Activated CD4-positive, alpha-beta T cell treated with anti-CD3 and anti-CD28 coated beads for 24 hours (primary cell): Measurements from ENCODE around the gene ALOX5.
"Not testable (repeated sequence)": the region's sequence is repeated elsewhere in the genome, so short reads cannot be mapped to it uniquely, and the experiment has no call there.

Experiments used
- DNase-seq, 2 donors: peaks; one replicate each; pipeline ENCODE4 v3.0.0-alpha.2; 2020; ENCODE audit warnings: low read depth in 2 of 2

ALOX5 gene

GRCh38 chr10:45373576-45374349, at the start of gene ALOX5:
TSS of gene ALOX5 (plus strand) at chr10:45374216. CDS start at chr10:45374280, 64 bp downstream.
- DNase-seq, result no peak

DNA sequence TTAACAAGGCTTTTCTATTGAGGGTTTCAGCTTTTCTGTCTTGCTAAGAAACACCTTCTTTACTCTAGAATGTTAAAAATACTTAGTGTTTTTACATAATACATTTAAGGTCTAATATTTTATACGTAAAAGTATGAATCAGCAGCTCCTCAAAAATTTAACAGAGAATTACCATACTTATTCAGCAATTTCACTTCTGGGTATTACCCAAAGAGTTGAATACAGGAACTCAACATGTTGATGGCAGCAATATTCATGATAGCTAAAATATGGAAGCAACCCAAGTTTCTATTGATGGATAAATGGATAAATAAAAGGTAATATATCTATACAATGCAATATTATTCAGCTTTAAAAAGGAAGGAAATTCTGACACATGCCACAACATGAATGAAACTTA, 48.9 kb upstream of the ALOX5 start:
- no peak for DNase-seq

DNA sequence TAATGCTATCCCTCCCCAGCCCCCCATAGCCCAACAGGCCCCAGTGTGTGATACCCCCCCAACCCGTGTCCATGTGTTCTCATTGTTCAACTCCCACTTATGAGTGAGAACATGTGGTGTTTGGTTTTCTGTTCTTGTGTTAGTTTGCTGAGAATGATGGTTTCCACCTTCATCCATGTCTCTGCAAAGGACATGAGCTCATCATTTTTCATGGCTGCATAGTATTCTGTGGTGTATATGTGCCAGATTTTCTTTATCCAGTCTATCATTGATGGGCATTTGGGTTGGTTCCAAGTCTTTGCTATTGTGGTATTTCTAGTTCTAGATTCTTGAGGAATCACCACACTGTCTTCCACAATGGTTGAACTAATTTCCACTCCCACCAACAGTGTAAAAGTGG, 47.2 kb upstream of the ALOX5 start:
- DNase-seq, result not testable (repeated sequence)

DNA sequence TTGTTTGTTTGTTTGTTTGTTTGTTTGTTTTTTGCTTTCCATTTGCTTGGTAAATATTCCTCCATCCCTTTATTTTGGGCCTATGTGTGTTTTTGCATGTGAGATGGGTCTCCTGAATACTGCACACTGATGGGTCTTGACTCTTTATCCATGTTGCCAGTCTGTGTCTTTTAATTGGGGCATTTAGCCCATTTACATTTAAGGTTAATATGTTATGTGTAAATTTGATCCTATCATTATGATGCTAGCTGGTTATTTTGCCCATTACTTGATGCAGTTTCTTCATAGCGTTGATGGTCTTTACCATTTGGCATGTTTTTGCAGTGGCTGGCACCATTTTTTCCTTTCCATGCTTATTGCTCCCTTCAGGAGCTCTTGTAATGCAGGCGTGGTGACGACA, 42.2 kb upstream of the ALOX5 start:
- not testable (repeated sequence) for DNase-seq

- DNase-seq, result no peak
These were observed 34.1 kb upstream of the ALOX5 start for GRCh38 chr10:45339894-45340293.

GRCh38 chr10:45340420-45340819, 33.6 kb upstream of the ALOX5 start:
- DNase-seq, result not testable (repeated sequence)

DNA sequence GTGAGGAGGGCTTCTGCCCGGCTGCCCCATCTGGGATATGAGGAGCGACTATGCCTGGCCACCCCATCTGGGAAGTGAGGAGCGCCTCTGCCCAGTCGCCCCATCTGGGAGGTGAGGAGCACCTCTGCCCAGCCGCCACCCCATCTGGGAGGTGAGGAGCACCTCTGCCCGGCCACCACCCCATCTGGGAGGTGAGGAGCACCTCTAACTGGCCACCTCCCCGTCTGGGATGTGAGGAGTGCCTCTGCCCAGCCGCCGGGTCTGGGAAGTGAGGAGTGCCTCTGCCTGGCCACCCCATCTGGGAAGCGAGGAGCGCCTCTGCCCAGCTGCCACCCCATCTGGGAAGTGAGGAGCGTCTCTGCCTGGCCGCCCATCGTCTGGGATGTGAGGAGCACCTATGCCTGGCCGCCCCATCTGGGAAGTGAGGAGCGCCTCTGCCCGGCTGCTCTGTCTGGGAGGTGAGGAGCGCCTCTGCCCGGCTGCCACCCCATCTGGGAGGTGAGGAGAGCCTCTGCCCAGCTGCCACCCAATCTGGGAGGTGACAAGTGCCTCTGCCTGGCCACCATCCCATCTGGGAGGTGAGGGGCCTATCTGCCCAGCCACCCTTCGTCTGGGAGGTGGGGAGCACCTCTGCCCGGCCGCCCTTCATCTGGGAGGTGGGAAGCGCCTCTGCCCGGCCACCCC, 27.2 kb upstream of the ALOX5 start:
- not testable (repeated sequence) for DNase-seq

GRCh38 chr10:45347464-45347863, 26.6 kb upstream of the ALOX5 start:
- DNase-seq, result not testable (repeated sequence)

- not testable (repeated sequence) for DNase-seq
These were observed 25.7 kb upstream of the ALOX5 start for GRCh38 chr10:45348196-45348765.

DNA sequence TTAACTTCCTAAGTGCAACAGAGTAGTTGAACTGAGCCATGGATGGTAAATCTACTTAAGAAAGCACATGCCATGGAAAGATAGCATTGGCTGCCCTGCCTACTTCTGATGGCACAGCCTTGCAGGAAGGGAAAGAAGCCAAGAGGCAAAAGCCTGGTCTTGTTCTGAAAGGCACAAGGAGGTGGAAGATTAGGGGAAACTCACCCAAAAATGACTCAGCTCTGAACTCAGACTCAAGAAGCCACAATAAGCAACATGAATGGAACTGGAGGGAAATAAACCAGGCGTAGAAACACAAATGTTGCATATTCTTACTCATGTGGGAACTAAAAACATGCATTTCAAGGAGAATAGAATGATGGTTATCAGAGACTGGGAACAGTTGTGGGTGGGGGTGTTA, 20.8 kb upstream of the ALOX5 start:
- no peak for DNase-seq

GRCh38 chr10:45354261-45354660, 19.8 kb upstream of the ALOX5 start:
- no peak for DNase-seq

DNA sequence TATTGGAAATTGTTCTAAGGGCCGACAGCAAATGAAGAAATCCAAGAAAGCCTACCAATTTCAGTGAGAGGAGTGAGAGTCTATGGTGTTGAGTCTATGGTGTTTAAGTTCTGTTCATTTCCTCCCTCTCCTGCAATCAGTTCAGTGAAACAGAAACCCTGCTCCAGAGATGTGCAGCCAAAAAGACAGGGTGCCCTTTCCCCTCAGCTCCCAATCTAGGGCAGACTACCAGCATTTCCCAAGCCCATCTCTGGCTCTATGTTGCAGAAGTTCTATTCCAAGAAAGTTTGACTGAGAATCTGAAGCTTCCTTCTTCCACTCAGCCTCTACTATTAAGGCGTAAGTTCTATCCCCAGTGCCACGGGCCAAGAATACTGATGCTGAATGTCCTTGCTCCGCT, 18.5 kb upstream of the ALOX5 start:
- DNase-seq, result no peak

GRCh38 chr10:45358961-45359360, 15.1 kb upstream of the ALOX5 start:
- DNase-seq, result not testable (repeated sequence)

GRCh38 chr10:45361983-45362799, 11.8 kb upstream of the ALOX5 start:
- DNase-seq, result not testable (repeated sequence)

- DNase-seq, result not testable (repeated sequence)
These were observed 6.4 kb upstream of the ALOX5 start for GRCh38 chr10:45367643-45368042.

GRCh38 chr10:45368181-45368580, 5.8 kb upstream of the ALOX5 start:
- no peak for DNase-seq

- no peak for DNase-seq
These were observed 3.6 kb upstream of the ALOX5 start for GRCh38 chr10:45370202-45370955.

DNA sequence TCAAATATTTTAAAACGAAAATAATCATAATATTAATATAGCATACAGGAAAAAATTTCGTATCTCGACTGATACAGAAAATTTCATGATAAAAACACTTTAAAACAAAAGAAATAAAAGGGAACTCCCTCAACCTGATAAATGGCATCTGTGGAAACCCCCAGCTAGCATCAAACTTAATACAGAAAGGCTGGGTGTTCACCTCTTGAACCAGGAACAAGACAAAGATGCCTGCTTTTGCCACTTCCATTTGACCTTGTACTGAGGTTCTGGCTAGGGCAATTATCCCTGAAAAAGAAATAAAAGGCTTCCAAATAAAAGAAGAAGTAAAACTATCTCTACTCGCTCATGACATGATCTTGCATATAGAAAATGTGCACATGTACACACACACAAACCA, 2.5 kb upstream of the ALOX5 start:
- DNase-seq, result no peak

DNA sequence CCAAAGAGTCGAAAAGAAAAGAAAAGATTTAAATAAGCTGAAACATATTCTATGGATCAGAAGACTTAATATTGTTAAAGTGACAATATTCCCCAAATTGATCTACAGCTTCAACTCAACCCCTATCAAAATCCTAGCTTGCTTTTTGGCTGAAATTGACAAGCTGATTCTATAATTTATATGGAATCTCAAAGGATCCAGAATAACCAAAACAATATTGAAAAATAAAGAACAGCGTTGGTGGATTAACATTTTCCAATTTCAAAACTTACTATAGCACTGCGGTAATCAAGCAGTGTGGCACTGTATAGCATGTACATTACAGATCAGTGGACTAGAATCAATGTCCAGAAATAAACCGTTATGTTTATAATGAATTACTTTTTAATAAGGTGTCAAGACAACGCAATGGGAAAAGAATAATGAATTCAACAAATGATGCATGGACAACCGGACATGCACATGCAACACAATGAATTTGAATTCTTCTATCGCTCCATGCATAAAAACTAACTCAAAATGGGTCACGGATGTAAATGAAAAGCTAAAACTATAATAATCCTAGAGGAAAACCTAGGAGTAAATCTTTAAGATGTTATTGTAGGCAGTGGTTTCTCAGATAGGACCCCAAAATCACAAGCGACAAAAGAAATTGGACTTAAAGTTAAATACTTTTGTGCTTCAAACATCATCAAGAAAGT, 1.6 kb upstream of the ALOX5 start:
- no peak for DNase-seq

DNA sequence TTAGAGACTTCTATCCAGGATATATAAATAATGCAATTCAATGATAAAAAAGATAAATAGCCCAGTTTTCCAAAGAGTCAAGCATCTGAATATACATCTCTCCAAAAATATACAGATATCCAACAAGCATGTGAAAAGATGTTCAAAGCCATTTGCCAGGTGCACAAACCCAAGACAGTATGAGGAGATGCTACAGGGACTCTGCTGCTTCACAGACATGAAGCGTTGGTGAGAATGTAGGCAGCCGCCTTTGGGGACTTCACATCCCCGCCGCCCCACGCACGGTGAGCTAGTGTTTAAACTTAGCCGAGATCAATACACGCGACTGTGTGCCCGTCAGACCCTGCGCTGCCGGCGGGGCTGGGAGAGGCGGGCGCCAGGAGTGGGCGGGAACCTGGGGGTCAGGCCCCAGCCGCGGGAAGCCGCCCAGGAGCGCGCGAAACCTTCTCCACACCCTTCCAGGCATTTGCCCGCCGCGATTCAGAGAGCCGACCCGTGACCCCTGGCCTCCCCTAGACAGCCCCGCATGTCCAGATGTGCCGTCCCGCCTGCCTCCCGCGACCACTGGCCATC, 927 bp upstream of the ALOX5 start:
- DNase-seq, result no peak
